HepG2 (cell line): ENCODE results near the gene RNF208. TPM values are rescaled to one million over a fixed set of nuclear protein-coding genes. Genes with fewer than 3 reads are reported as not detected.

Source experiments
- DR1 ChIP-seq: sonication (generic); formaldehyde crosslinking; IDR thresholded peaks from 2 replicates; pipeline ENCODE4 v1.8.0; 2021; ENCODE audit warnings: mild to moderate bottlenecking, missing genetic modification reagents, inconsistent platforms
- FOSL2 ChIP-seq: sonication (generic); formaldehyde crosslinking; IDR thresholded peaks from 2 replicates; pipeline ENCODE4 v1.4.0; 2020; ENCODE audit warnings: missing genetic modification reagents
- GPN1 ChIP-seq: sonication (generic); formaldehyde crosslinking; IDR thresholded peaks from 2 replicates; pipeline ENCODE4 v1.5.1; 2020; ENCODE audit warnings: missing genetic modification reagents, borderline replicate concordance
- HMG20B ChIP-seq: conservative IDR thresholded peaks from 2 replicates; pipeline ENCODE4 v1.6.1; 2016; ENCODE audit warnings: missing genetic modification reagents, missing compliant biosample characterization
- KAT2B ChIP-seq: fragments of 150-350 bp; IDR thresholded peaks from 2 replicates; pipeline ENCODE4 v1.6.1; 2014; ENCODE audit warnings: low read depth, low read length, borderline replicate concordance
- KLF16 ChIP-seq, 2 experiments: sonication (generic) in 1 of 2; formaldehyde crosslinking in 1 of 2; IDR thresholded peaks; 2 replicates each; pipeline versions ENCODE4 v1.6.1 to v1.8.0; 2016 to 2023; ENCODE audit warnings: missing genetic modification reagents in 2 of 2, missing compliant biosample characterization in 1 of 2
- MTA1 ChIP-seq: sonication (generic); formaldehyde crosslinking; IDR thresholded peaks from 2 replicates; pipeline ENCODE4 v1.4.0; 2020; ENCODE audit warnings: missing genetic modification reagents, mild to moderate bottlenecking, borderline replicate concordance
- SIN3B ChIP-seq: fragments of 150-350 bp; IDR thresholded peaks from 2 replicates; pipeline ENCODE4 v1.6.1; 2014; ENCODE audit warnings: low read length
- SKI ChIP-seq: fragments of 450-650 bp; IDR thresholded peaks from one replicate; pipeline ENCODE4 v1.6.1; 2018; ENCODE audit warnings: mild to moderate bottlenecking; ENCODE audit not compliant: partially characterized antibody
- TAF15 ChIP-seq: fragments of 200-400 bp; formaldehyde crosslinking; IDR thresholded peaks from one replicate; pipeline ENCODE4 v1.6.1; 2018; ENCODE audit warnings: mild to moderate bottlenecking, low read depth, low read length; ENCODE audit not compliant: poor library complexity, severe bottlenecking
- ZNF256 ChIP-seq: sonication (generic); formaldehyde crosslinking; conservative IDR thresholded peaks from 2 replicates; pipeline ENCODE4 v1.4.0; 2020; ENCODE audit warnings: missing genetic modification reagents
- ZNF354B ChIP-seq: sonication (generic); formaldehyde crosslinking; IDR thresholded peaks from 2 replicates; pipeline ENCODE4 v1.8.0; 2022; ENCODE audit warnings: mild to moderate bottlenecking, missing genetic modification reagents
- ZNF678 ChIP-seq: sonication (generic); formaldehyde crosslinking; IDR thresholded peaks from 2 replicates; pipeline ENCODE4 v1.4.0; 2020; ENCODE audit warnings: mild to moderate bottlenecking, missing genetic modification reagents
- ZSCAN12 ChIP-seq: sonication (generic); formaldehyde crosslinking; IDR thresholded peaks from 2 replicates; pipeline ENCODE4 v1.9.0; 2021; ENCODE audit warnings: mild to moderate bottlenecking, missing genetic modification reagents
- polyA plus RNA-seq, 8 experiments: library from polyadenylated mRNA; depleted of rRNA in 3 of 8; stranded (reverse) in 7 of 8; unstranded in 1 of 8; fragments of >200 nt; fragmentation: Illumina TruSeq in 4 of 8; extraction: Trizol in 4 of 8; gene quantifications; 2 replicates each; pipeline versions ENCODE4 v1.2.1 to v1.2.3, GENCODE V29; 2011 to 2016; ENCODE audit warnings: low read depth in 4 of 8, missing spikeins in 1 of 8, mixed read lengths in 1 of 8; ENCODE audit not compliant: insufficient read depth in 1 of 8
- total RNA-seq, 5 experiments: library from RNA; depleted of rRNA; stranded (reverse); fragments of >200 nt; fragmentation: Illumina TruSeq; extraction: Trizol; gene quantifications; 2 replicates each; pipeline ENCODE4 v1.2.3, GENCODE V29; 2016; ENCODE audit warnings: low read depth in 1 of 5
- TF ChIP-seq, protein P1 (sequence below): sonication (generic); formaldehyde crosslinking; conservative IDR thresholded peaks from 2 replicates; pipeline ENCODE4 v1.5.0; 2020; ENCODE audit warnings: missing genetic modification reagents
- TF ChIP-seq, protein P2 (sequence below): sonication (generic); formaldehyde crosslinking; IDR thresholded peaks from 2 replicates; pipeline ENCODE4 v1.4.0; 2020; ENCODE audit warnings: missing genetic modification reagents, borderline replicate concordance
- TF ChIP-seq, protein P3 (sequence below): sonication (generic); formaldehyde crosslinking; IDR thresholded peaks from 2 replicates; pipeline ENCODE4 v1.4.0; 2020; ENCODE audit warnings: mild to moderate bottlenecking, missing genetic modification reagents
- TF ChIP-seq, protein P4 (sequence below): IDR thresholded peaks from 2 replicates; pipeline ENCODE4 v1.6.1; 2012; ENCODE audit warnings: inconsistent platforms
- TF ChIP-seq, protein P5 (sequence below): sonication (generic); formaldehyde crosslinking; IDR thresholded peaks from 2 replicates; pipeline ENCODE4 v1.4.0; 2020; ENCODE audit warnings: low read depth, mild to moderate bottlenecking, missing genetic modification reagents

Gene RNF208
- total and polyA plus RNA-seq, 2 of the 13 experiments (the other 11 are each of a cell fraction or from before 2014, with no cell fraction given): 1.6 to 2.1 TPM

DNA sequence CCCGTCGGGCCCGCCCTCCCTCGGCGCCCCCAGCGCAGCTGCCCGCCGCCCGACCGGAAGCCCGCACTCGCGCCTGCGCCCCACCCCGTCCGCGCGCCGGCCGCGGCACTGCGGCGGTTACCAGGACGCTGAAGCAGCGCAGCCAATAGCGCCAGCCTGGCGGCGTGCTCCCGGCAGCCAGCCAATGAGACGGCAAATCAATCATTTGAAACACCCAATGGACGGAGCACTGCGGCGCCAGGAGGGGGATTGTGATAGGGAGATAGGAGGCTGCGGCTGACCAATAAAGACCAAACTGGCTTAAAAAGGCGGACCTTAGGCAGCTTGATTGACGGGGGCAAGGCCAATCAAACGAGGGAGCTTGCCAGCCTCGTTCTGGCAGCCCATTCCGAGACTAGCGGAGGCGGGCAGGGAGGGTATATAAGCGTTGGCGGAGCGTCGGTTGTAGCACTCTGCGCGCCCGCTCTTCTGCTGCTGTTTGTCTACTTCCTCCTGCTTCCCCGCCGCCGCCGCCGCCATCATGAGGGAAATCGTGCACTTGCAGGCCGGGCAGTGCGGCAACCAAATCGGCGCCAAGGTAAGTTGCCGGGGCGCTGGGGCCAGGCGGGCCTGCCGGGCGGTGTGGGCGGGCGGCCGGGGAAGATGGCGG, 18.9 kb upstream of the RNF208 start, which contains the start of gene TUBB4B (continued):
- TF ChIP-seq, protein P1, sequence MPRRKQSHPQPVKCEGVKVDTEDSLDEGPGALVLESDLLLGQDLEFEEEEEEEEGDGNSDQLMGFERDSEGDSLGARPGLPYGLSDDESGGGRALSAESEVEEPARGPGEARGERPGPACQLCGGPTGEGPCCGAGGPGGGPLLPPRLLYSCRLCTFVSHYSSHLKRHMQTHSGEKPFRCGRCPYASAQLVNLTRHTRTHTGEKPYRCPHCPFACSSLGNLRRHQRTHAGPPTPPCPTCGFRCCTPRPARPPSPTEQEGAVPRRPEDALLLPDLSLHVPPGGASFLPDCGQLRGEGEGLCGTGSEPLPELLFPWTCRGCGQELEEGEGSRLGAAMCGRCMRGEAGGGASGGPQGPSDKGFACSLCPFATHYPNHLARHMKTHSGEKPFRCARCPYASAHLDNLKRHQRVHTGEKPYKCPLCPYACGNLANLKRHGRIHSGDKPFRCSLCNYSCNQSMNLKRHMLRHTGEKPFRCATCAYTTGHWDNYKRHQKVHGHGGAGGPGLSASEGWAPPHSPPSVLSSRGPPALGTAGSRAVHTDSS: 0 out of 2 replicates have a peak, but pooled peaks have one; percentile 76
- TF ChIP-seq ZSCAN12 (CRISPR knock-in tag) (no peak), KLF16 (CRISPR knock-in tag; IDR thresholded peaks at IDR 0.05) (peak in 1 of 2 experiments; percentile 68; a peak in 2 of 4 replicates), HMG20B (CRISPR knock-in tag) (peak; percentile 63; the same call in 1 of the 2 replicates), DR1 (CRISPR knock-in tag) (peak; percentile 96), SKI (peak; percentile 8), KAT2B (no peak), ZNF354B (CRISPR knock-in tag) (no peak), FOSL2 (peak; percentile 58), MTA1 (CRISPR knock-in tag) (no peak), SIN3B (no peak; the same call in 1 of the 2 replicates), TAF15 (no peak), ZNF678 (no peak), GPN1 (no peak), ZNF256 (0 out of 2 replicates have a peak, but pooled peaks have one; percentile 62)
- TF ChIP-seq, protein P2, sequence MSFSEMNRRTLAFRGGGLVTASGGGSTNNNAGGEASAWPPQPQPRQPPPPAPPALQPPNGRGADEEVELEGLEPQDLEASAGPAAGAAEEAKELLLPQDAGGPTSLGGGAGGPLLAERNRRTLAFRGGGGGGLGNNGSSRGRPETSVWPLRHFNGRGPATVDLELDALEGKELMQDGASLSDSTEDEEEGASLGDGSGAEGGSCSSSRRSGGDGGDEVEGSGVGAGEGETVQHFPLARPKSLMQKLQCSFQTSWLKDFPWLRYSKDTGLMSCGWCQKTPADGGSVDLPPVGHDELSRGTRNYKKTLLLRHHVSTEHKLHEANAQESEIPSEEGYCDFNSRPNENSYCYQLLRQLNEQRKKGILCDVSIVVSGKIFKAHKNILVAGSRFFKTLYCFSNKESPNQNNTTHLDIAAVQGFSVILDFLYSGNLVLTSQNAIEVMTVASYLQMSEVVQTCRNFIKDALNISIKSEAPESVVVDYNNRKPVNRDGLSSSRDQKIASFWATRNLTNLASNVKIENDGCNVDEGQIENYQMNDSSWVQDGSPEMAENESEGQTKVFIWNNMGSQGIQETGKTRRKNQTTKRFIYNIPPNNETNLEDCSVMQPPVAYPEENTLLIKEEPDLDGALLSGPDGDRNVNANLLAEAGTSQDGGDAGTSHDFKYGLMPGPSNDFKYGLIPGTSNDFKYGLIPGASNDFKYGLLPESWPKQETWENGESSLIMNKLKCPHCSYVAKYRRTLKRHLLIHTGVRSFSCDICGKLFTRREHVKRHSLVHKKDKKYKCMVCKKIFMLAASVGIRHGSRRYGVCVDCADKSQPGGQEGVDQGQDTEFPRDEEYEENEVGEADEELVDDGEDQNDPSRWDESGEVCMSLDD (CRISPR knock-in tag): no peak
- TF ChIP-seq, protein P3, sequence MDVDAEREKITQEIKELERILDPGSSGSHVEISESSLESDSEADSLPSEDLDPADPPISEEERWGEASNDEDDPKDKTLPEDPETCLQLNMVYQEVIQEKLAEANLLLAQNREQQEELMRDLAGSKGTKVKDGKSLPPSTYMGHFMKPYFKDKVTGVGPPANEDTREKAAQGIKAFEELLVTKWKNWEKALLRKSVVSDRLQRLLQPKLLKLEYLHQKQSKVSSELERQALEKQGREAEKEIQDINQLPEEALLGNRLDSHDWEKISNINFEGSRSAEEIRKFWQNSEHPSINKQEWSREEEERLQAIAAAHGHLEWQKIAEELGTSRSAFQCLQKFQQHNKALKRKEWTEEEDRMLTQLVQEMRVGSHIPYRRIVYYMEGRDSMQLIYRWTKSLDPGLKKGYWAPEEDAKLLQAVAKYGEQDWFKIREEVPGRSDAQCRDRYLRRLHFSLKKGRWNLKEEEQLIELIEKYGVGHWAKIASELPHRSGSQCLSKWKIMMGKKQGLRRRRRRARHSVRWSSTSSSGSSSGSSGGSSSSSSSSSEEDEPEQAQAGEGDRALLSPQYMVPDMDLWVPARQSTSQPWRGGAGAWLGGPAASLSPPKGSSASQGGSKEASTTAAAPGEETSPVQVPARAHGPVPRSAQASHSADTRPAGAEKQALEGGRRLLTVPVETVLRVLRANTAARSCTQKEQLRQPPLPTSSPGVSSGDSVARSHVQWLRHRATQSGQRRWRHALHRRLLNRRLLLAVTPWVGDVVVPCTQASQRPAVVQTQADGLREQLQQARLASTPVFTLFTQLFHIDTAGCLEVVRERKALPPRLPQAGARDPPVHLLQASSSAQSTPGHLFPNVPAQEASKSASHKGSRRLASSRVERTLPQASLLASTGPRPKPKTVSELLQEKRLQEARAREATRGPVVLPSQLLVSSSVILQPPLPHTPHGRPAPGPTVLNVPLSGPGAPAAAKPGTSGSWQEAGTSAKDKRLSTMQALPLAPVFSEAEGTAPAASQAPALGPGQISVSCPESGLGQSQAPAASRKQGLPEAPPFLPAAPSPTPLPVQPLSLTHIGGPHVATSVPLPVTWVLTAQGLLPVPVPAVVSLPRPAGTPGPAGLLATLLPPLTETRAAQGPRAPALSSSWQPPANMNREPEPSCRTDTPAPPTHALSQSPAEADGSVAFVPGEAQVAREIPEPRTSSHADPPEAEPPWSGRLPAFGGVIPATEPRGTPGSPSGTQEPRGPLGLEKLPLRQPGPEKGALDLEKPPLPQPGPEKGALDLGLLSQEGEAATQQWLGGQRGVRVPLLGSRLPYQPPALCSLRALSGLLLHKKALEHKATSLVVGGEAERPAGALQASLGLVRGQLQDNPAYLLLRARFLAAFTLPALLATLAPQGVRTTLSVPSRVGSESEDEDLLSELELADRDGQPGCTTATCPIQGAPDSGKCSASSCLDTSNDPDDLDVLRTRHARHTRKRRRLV: no peak
- TF ChIP-seq, protein P4, sequence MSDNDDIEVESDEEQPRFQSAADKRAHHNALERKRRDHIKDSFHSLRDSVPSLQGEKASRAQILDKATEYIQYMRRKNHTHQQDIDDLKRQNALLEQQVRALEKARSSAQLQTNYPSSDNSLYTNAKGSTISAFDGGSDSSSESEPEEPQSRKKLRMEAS: no peak
- TF ChIP-seq, protein P5, sequence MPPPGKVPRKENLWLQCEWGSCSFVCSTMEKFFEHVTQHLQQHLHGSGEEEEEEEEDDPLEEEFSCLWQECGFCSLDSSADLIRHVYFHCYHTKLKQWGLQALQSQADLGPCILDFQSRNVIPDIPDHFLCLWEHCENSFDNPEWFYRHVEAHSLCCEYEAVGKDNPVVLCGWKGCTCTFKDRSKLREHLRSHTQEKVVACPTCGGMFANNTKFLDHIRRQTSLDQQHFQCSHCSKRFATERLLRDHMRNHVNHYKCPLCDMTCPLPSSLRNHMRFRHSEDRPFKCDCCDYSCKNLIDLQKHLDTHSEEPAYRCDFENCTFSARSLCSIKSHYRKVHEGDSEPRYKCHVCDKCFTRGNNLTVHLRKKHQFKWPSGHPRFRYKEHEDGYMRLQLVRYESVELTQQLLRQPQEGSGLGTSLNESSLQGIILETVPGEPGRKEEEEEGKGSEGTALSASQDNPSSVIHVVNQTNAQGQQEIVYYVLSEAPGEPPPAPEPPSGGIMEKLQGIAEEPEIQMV (CRISPR knock-in tag): no peak
